Heart right ventricle (tissue), 16 donors: ENCODE results near the gene RIN3. TPM values are rescaled to one million over a fixed set of nuclear protein-coding genes. Genes with fewer than 3 reads are reported as not detected.

Experiments
- ATAC-seq, 8 donors: fragments of 200-7000 bp; cut with Tn5 transposase; one replicate each; pipeline ENCODE4 v1.9.1; 2020; ENCODE audit warnings: mild to moderate bottlenecking in 8 of 8, moderate library complexity in 8 of 8, moderate number of reproducible peaks in 1 of 8
- DNase-seq, 2 donors: peaks; one replicate each; pipeline ENCODE4 v3.0.0-alpha.2; 2020
- H3K27ac ChIP-seq, 10 donors: fragments of 200-600 bp; sonication (generic) in 2 of 10; one replicate each; pipeline versions ENCODE4 v1.5.0 to v1.8.0; 2020 to 2022; ENCODE audit warnings: mild to moderate bottlenecking in 3 of 10
- H3K27me3 ChIP-seq, 7 donors: fragments of 200-600 bp; one replicate each; pipeline ENCODE4 v1.8.0; 2021 to 2022; ENCODE audit warnings: mild to moderate bottlenecking in 2 of 7
- H3K36me3 ChIP-seq, 9 donors: fragments of 200-600 bp; sonication (generic) in 1 of 9; one replicate each; pipeline versions ENCODE4 v1.5.0 to v1.8.0; 2020 to 2022; ENCODE audit warnings: mild to moderate bottlenecking in 2 of 9
- H3K4me1 ChIP-seq, 9 donors: fragments of 200-600 bp; sonication (generic) in 1 of 9; one replicate each; pipeline versions ENCODE4 v1.5.0 to v1.8.0; 2020 to 2022; ENCODE audit warnings: mild to moderate bottlenecking in 4 of 9
- H3K4me3 ChIP-seq, 10 donors: fragments of 200-600 bp; sonication (generic) in 2 of 10; one replicate each; pipeline versions ENCODE4 v1.5.0 to v1.8.0; 2020 to 2022; ENCODE audit warnings: mild to moderate bottlenecking in 7 of 10, moderate library complexity in 2 of 10
- H3K9me3 ChIP-seq, 11 donors: fragments of 200-600 bp in 10 of 11; sonication (generic) in 2 of 11; one replicate each; pipeline versions ENCODE4 v1.5.0 to v1.8.0; 2013 to 2022; ENCODE audit warnings: mild to moderate bottlenecking in 2 of 11, control low read depth in 1 of 11, moderate library complexity in 1 of 11
- CTCF ChIP-seq, 9 donors: fragments of 200-600 bp; sonication (generic) in 2 of 9; IDR thresholded peaks; one replicate each; pipeline versions ENCODE4 v1.5.0 to v1.8.0; 2021 to 2022; ENCODE audit warnings: antibody characterized with exemption in 9 of 9, mild to moderate bottlenecking in 5 of 9, moderate library complexity in 1 of 9
- WGBS, 2 donors: extraction: QIAGEN DNeasy Blood & Tissue Kit; methylation state at CpG; one replicate each; pipeline ENCODE4 v1.1.7; 2013; ENCODE audit warnings: inconsistent platforms in 1 of 2; 5-methylcytosine and 5-hydroxymethylcytosine counted together
- intact Hi-C, 10 donors: fragments of 100-400 bp; cut with DNase I; formaldehyde crosslinking; loops; one replicate each; pipeline versions ENCODE4 v1.11.1 to v1.14.2; 2022
- polyA plus RNA-seq, 2 donors: library from polyadenylated mRNA; stranded (reverse); fragments of 200-250 nt; gene quantifications; one replicate each; pipeline ENCODE4 v1.2.3, GENCODE V29; 2013
- total RNA-seq, 10 donors: library from RNA; stranded (reverse); fragmentation: NEBNext Ultra II Directional in 3 of 10; extraction: Animal tissue kit (Norgen Biotek cat#: 25700) in 3 of 10; gene quantifications; one replicate each; pipeline versions ENCODE4 v1.2.1 to v1.2.4, GENCODE V29; 2021 to 2023
- donor health status: Arrhythmogenic right ventricular cardiomyopathy.
- donor health status: ischemic (EF 13 %, LVEDD 7.1; RV severe dilation, severe dysfunction).
- donor health status: healthy with polysubstance abuse.
- donor health status: DM: no; HTN: yes; CAD: no.
- donor health status: DM: no; HTN: no; CAD: no.
- donor health status: ischemic (EF 25% LVEDD 6.9; RV normal size, moderate dysfunction).
- donor health status: ischemic (EF 25% LVEDD 5.7; RV mildly dilated, moderate dysfunction).
- donor health status: healthy.
- donor health status: DM: yes; HTN: yes; CAD: no.
- donor health status: Ischemic cardiomyopathy.
- donor health status: ischemic (EF 35%, LVEDD 5.7; RV mildly dilated, moderate dysfunction).
- donor health status: nonischemic (EF 11% LVEDD 7.7; RV severe dilation, severe dysfunction).
- donor health status: DM: yes; HTN: yes; CAD: no.
- donor health status: PGD.
- donor health status: ischemic (EF 29% LVEDD 5.4; RV normal size, mild dysfunction).
- donor health status: nonischemic (EF 23%, LVEDD 6.1; RV moderate dilation, normal function).

RIN3 gene
- total and polyA plus RNA-seq, 12 donors: 7.2 to 24.0 (median 12.2) TPM

GRCh38 chr14:92503756-92504491, 9.7 kb upstream of the RIN3 start:
- peaks cover 10 to 33% (median 14%) of the 10 kb centered on the region in 9 donors for H3K4me1 ChIP-seq
- H3K27me3 ChIP-seq: no peaks in the 10 kb centered on the region
- H3K36me3 ChIP-seq: no peaks in the 10 kb centered on the region
- ATAC-seq (peak in 7 of 8 donors; percentile 57 to 85 (median 73)), DNase-seq (no peak)
- intact Hi-C loops: no loop called here
- no peaks in the 10 kb centered on the region for H3K9me3 ChIP-seq
- no peak for TF ChIP-seq CTCF (IDR thresholded peaks at IDR 0.05)
- no peak overlapping the region for H3K4me3 ChIP-seq
- H3K27ac ChIP-seq: peak overlapping the region in 4 of 10 donors; percentile 25 to 41 (median 26)
- 48 to 54% methylated on average over 4 of the region's 4 CpGs for WGBS, 2 donors

GRCh38 chr14:92505826-92506225, 7.8 kb upstream of the RIN3 start:
- no peak for DNase-seq
- TF ChIP-seq CTCF (IDR thresholded peaks at IDR 0.05): no peak
- intact Hi-C loops: no loop called here
- WGBS, 2 donors: 93 to 94% methylated on average over 5 of the region's 5 CpGs
- H3K9me3 ChIP-seq: no peaks in the 10 kb centered on the region
- no peaks in the 10 kb centered on the region for H3K27me3 ChIP-seq
- H3K36me3 ChIP-seq: no peaks in the 10 kb centered on the region
- ATAC-seq: no peak
- no peak overlapping the region for H3K4me3 ChIP-seq
- H3K4me1 ChIP-seq: peaks cover 8 to 33% (median 15%) of the 10 kb centered on the region in 9 donors
- no peak overlapping the region for H3K27ac ChIP-seq

DNA sequence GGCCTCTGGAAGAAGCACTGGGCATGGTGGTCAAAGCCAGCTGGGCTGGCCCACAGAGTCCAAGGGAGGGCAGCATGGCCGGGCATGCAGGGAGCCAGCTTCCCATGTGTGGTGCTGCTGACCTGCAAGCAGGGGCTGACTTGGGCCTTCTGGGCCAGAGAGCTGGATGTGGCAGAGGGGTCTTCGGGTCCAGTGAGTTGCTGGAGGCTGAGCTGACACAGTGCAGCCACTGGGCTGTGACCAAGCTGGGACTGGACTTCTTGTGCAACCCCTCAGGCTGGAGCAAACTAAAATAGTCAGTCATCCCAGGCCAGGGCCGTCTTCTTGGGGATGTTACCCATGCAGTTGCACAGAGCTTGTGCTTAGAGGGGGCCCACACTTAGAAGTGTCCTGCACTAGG, 7.3 kb upstream of the RIN3 start:
- H3K36me3 ChIP-seq: no peaks in the 10 kb centered on the region
- WGBS, 2 donors: 92 to 96% methylated on average over 3 of the region's 3 CpGs
- H3K9me3 ChIP-seq: no peaks in the 10 kb centered on the region
- ATAC-seq: no peak
- no peak overlapping the region for H3K4me3 ChIP-seq
- H3K4me1 ChIP-seq: peaks cover 8 to 38% (median 19%) of the 10 kb centered on the region in 9 donors
- no peak for DNase-seq
- intact Hi-C loops: no loop called here
- H3K27me3 ChIP-seq: no peaks in the 10 kb centered on the region
- TF ChIP-seq CTCF (IDR thresholded peaks at IDR 0.05): no peak
- no peak overlapping the region for H3K27ac ChIP-seq

DNA sequence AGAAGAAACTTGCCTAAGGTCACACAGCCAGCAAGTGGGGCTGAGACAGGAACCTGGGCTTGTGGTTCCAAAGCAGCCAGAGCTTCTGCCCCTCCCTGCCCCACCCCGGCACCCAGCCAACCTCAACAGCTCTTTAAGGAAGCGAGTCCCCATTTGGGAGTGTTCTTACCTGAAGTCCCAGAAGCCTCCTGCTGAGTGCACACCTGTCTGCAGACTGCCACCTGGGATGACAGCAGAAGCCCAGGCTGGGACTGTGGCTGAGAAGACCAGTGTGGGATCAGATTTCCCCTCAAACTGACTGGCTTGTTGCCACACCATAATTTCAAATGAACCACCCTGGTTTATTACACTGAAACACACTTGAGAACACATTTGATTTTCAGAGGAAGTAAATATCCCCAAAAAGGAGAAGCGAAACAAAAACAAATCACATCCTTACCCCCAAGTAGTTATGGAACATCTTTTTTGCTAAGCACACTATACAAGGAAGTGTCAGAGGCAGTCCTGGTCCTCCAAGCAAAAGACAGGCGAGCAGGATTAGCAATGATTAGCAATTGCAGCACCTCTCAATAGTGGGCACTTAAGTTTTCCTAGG, 6.3 kb upstream of the RIN3 start:
- DNase-seq (no peak), ATAC-seq (peak in 4 of 8 donors; percentile 14 to 31 (median 23))
- H3K4me3 ChIP-seq: no peak overlapping the region
- no peak for TF ChIP-seq CTCF (IDR thresholded peaks at IDR 0.05)
- intact Hi-C loops: no loop called here
- 91 to 92% methylated on average over 4 of the region's 4 CpGs for WGBS, 2 donors
- no peaks in the 10 kb centered on the region for H3K36me3 ChIP-seq
- H3K27me3 ChIP-seq: no peaks in the 10 kb centered on the region
- peaks cover 8 to 48% (median 25%) of the 10 kb centered on the region in 9 donors for H3K4me1 ChIP-seq
- H3K9me3 ChIP-seq: no peaks in the 10 kb centered on the region
- peak overlapping the region in 1 of 10 donors; percentile 33 for H3K27ac ChIP-seq
